Measurements from ENCODE around the gene MYL11. TPM values are rescaled to one million over a fixed set of nuclear protein-coding genes. Genes with fewer than 3 reads are reported as not detected.

MYL11 gene
- total RNA-seq, 4 donors from 2014 or later: 6.3 TPM; not detected in 3

Small RNA genes lying within 50 kb of the gene (small RNA-seq; reads per million reads assigned to genes)
- gene RF00406: 0 to 1.4 (median 0.44) reads per million in 4 donors

Other genes with a start within 250 kb of the MYL11 start
- 10 to 100 TPM in 3 of 4 donors, 1 to 10 TPM in 1; 5.6 to 30.2 (median 24.0) TPM for gene CORO1A, start 191.2 kb upstream of the MYL11 start, total RNA-seq
- 1,000 to 10,000 TPM in 1 of 4 donors, 100 to 1,000 TPM in 2, 10 to 100 TPM in 1; 39.6 to 1,391 (median 605) TPM for gene BOLA2B, start 181.1 kb upstream of the MYL11 start, total RNA-seq
- 100 to 1,000 TPM; 118 to 327 (median 158) TPM for gene SLX1A, start 180.9 kb upstream of the MYL11 start, total RNA-seq
- 100 to 1,000 TPM in 1 of 4 donors, 10 to 100 TPM in 3; 55.4 to 864 (median 58.7) TPM for gene SULT1A3, start 175.5 kb upstream of the MYL11 start, total RNA-seq
- 1 to 10 TPM; 2.4 to 6.4 (median 5.2) TPM for gene NPIPB13, start 126.3 kb upstream of the MYL11 start, total RNA-seq
- 10 to 100 TPM; 25.8 to 41.1 (median 33.0) TPM for gene CD2BP2, start 19.5 kb upstream of the MYL11 start, total RNA-seq
- 10 to 100 TPM; 32.5 to 62.9 (median 40.3) TPM for gene TBC1D10B, start 4.3 kb upstream of the MYL11 start, total RNA-seq
- 1 to 10 TPM; 2.8 to 9.8 (median 4.8) TPM for gene SEPTIN1, start 7.8 kb downstream of the MYL11 start, total RNA-seq
- 10 to 100 TPM in 1 of 4 donors, 1 to 10 TPM in 2, not detected in 1; 5.8 to 10.5 (median 7.0) TPM for gene ZNF48, start 20.6 kb downstream of the MYL11 start, total RNA-seq
- 10 to 100 TPM in 3 of 4 donors, 1 to 10 TPM in 1; 7.4 to 28.1 (median 15.1) TPM for gene ZNF771, start 32.8 kb downstream of the MYL11 start, total RNA-seq
- gene DCTPP1, start 55.2 kb downstream of the MYL11 start, total RNA-seq: 10 to 100 TPM; 35.2 to 74.1 (median 50.0) TPM
- gene SEPHS2, start 71.1 kb downstream of the MYL11 start, total RNA-seq: 100 to 1,000 TPM in 3 of 4 donors, 10 to 100 TPM in 1; 86.7 to 218 (median 151) TPM
- gene ITGAL, start 97.9 kb downstream of the MYL11 start, total RNA-seq: 10 to 100 TPM in 2 of 4 donors, 1 to 10 TPM in 2; 1.8 to 33.7 (median 6.7) TPM
- gene ZNF768, start 151.8 kb downstream of the MYL11 start, total RNA-seq: 100 to 1,000 TPM in 1 of 4 donors, 10 to 100 TPM in 3; 54.7 to 116 (median 74.9) TPM
- 10 to 100 TPM; 16.0 to 25.7 (median 16.8) TPM for gene ZNF747, start 160.1 kb downstream of the MYL11 start, total RNA-seq
- gene ZNF764, start 183.6 kb downstream of the MYL11 start, total RNA-seq: 10 to 100 TPM; 17.9 to 48.0 (median 23.2) TPM
- 10 to 100 TPM; 22.9 to 64.3 (median 43.5) TPM for gene ZNF688, start 196.9 kb downstream of the MYL11 start, total RNA-seq
- gene ZNF785, start 210.9 kb downstream of the MYL11 start, total RNA-seq: 100 to 1,000 TPM in 1 of 4 donors, 10 to 100 TPM in 3; 17.2 to 131 (median 20.5) TPM
- 10 to 100 TPM in 1 of 4 donors, 1 to 10 TPM in 3; 3.4 to 77.1 (median 8.1) TPM for gene ZNF689, start 235.6 kb downstream of the MYL11 start, total RNA-seq